Lung (tissue), 12 donors: ENCODE measurements around the gene PROK1. TPM values are rescaled to one million over a fixed set of nuclear protein-coding genes. Genes with fewer than 3 reads are reported as not detected.

ENCODE experiments used
- ATAC-seq: fragments of 200-7000 bp; cut with Tn5 transposase; one replicate; pipeline ENCODE4 v1.9.1; 2020; ENCODE audit warnings: moderate number of reproducible peaks; ENCODE audit not compliant: insufficient read depth, low FRiP score
- DNase-seq, 3 donors: peaks; one replicate each; pipeline ENCODE4 v3.0.0-alpha.2; 2013 to 2017
- H3K27ac ChIP-seq, 2 donors: one replicate each; pipeline ENCODE4 v1.5.1; 2013; ENCODE audit warnings: mild to moderate bottlenecking in 2 of 2, moderate library complexity in 2 of 2, control low read depth in 1 of 2, inconsistent platforms in 1 of 2, low read depth in 1 of 2, low read length in 1 of 2
- H3K27me3 ChIP-seq, 3 donors: one replicate each; pipeline ENCODE4 v1.5.1; 2013; ENCODE audit warnings: low read length in 2 of 3; ENCODE audit not compliant: control insufficient read depth in 3 of 3, insufficient read depth in 3 of 3
- H3K36me3 ChIP-seq, 4 donors: one replicate each; pipeline ENCODE4 v1.5.1; 2013; ENCODE audit warnings: low read length in 4 of 4, mild to moderate bottlenecking in 1 of 4, moderate library complexity in 1 of 4; ENCODE audit not compliant: control insufficient read depth in 4 of 4, insufficient read depth in 4 of 4
- H3K4me1 ChIP-seq, 5 donors: one replicate each; pipeline ENCODE4 v1.5.1; 2013; ENCODE audit warnings: low read length in 5 of 5, mild to moderate bottlenecking in 2 of 5, moderate library complexity in 1 of 5; ENCODE audit not compliant: control insufficient read depth in 5 of 5, insufficient read depth in 5 of 5
- H3K4me3 ChIP-seq: one replicate; pipeline ENCODE4 v1.5.1; 2013; ENCODE audit warnings: mild to moderate bottlenecking, control low read depth, moderate library complexity
- H3K9ac ChIP-seq, 2 donors: one replicate each; pipeline ENCODE4 v1.5.1; 2013; ENCODE audit warnings: low read length in 2 of 2, control low read depth in 1 of 2; ENCODE audit not compliant: insufficient read depth in 1 of 2
- H3K9me3 ChIP-seq, 4 donors: one replicate each; pipeline ENCODE4 v1.5.1; 2013; ENCODE audit warnings: low read length in 3 of 4, mild to moderate bottlenecking in 1 of 4, moderate library complexity in 1 of 4; ENCODE audit not compliant: control insufficient read depth in 4 of 4, insufficient read depth in 3 of 4
- WGBS, 2 donors: extraction: QIAGEN DNeasy Blood & Tissue Kit; methylation state at CpG; one replicate each; pipeline ENCODE4 v1.1.7; 2013; 5-methylcytosine and 5-hydroxymethylcytosine counted together
- polyA plus RNA-seq, 2 donors: library from polyadenylated mRNA; stranded (reverse); fragments of 200-250 nt; gene quantifications; one replicate each; pipeline ENCODE4 v1.2.1, GENCODE V29; 2013
- total RNA-seq, 2 donors: library from RNA; depleted of rRNA in 1 of 2; stranded (reverse); fragments of >200 nt in 1 of 2; gene quantifications; one replicate each; pipeline ENCODE4 v1.2.1, GENCODE V29; 2014 to 2021
- TF ChIP-seq, protein P1 (sequence below): IDR thresholded peaks from 2 replicates; pipeline ENCODE4 v1.5.1; 2012; ENCODE audit warnings: mild to moderate bottlenecking; ENCODE audit errors: control extremely low read depth, extremely low read depth
- donor health status: control.
- donor health status: control.
- donor health status: Bipolar disorder and iron deficiency.
- donor health status: healthy.
- donor health status: DM: yes; HTN: yes; CAD: no.

PROK1 gene
- total and polyA plus RNA-seq, 4 donors = 0.05 to 0.22 TPM; not detected in 2

DNA sequence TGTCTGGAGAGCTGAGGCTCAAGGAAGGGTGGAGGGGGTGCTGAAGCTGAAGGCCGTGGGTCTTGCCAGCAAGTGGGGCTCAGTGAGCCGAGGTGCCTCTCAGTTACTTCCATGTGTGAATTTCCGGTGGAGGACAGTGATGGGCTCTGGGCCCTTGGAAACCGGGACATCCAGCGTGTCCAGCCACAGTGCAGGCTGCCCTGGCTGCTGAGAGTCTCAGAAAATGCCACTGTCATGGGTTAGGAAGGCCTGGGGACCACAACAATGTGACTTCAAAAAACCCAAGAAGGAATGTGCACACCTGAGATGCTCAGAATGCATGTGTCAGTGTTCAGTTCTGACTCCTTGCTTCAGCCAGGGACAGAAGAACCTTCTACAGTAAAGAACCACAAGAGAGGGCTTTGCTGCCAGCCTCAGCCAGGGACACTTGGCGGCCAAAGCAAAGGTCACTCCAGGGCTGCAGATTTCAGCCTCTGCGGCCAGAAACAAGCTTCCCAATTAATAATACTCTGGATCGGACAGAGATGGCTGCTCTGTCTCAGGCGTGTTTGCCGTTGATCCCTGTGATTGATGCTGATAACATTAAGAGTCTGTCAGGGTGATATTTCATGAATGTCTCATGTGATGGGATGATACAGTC is 30.8 kb upstream of the PROK1 start:
- ATAC-seq (no peak), DNase-seq (no peak)
- peaks cover 0 to 1% (median 0%) of the 10 kb centered on the region in 5 donors for H3K4me1 ChIP-seq
- H3K36me3 ChIP-seq = no peaks in the 10 kb centered on the region
- no peak overlapping the region for H3K9ac ChIP-seq
- 87 to 96% methylated on average over 10 of the region's 10 CpGs for WGBS, 2 donors
- TF ChIP-seq, protein P1, sequence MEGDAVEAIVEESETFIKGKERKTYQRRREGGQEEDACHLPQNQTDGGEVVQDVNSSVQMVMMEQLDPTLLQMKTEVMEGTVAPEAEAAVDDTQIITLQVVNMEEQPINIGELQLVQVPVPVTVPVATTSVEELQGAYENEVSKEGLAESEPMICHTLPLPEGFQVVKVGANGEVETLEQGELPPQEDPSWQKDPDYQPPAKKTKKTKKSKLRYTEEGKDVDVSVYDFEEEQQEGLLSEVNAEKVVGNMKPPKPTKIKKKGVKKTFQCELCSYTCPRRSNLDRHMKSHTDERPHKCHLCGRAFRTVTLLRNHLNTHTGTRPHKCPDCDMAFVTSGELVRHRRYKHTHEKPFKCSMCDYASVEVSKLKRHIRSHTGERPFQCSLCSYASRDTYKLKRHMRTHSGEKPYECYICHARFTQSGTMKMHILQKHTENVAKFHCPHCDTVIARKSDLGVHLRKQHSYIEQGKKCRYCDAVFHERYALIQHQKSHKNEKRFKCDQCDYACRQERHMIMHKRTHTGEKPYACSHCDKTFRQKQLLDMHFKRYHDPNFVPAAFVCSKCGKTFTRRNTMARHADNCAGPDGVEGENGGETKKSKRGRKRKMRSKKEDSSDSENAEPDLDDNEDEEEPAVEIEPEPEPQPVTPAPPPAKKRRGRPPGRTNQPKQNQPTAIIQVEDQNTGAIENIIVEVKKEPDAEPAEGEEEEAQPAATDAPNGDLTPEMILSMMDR = no peak
- H3K9me3 ChIP-seq = peaks cover 0 to 1% (median 0%) of the 10 kb centered on the region in 4 donors
- no peak overlapping the region for H3K27ac ChIP-seq
- peaks cover 0 to 3% (median 0%) of the 10 kb centered on the region in 3 donors for H3K27me3 ChIP-seq
- H3K4me3 ChIP-seq = no peak overlapping the region

DNA sequence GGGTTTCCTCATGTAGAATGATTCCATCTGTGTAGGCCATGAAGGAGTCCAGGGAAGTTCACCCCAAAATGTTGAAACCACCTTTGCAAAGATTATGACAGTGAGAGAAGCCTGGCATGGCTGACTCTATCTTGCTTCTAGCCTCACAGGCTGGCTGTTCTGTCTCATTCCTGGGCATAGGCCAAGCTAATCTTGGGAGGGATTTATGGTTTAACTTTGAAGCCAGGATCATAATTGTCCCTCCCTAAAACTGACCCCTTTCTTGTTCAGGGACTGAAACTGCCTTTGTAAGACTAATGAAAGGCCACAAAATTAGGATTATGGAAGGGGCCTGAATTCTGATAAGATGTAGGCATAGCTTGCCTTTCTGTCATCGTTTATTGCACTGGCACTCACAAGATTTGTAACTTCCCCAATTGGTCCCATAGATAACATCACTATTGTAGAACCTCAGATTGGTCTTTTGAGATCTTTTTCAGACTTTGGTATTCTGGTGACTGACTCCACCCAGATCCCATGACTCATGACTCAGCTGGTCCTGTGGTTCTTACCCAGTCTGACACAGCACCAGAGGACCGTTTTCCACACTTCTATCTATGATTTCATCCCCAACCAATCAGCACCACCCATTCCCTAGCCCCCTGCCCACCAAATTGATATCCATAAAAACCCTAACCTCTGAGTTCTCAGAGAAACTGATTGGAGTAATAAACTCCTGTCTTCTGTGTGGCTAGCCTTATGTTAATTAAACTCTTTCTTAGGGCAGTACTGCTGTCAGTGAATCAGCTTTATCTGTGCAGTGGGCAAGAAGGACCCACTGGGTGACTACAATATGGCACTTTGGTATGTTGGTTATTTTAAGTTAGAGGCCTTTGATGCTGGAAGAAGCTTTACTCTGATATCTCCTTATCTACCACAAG is 29.8 kb upstream of the PROK1 start:
- Histone ChIP-seq H3K9me3 (peaks cover 0 to 1% (median 0%) of the 10 kb centered on the region in 4 donors), H3K4me3 (no peak overlapping the region), H3K27me3 (peaks cover 0 to 3% (median 0%) of the 10 kb centered on the region in 3 donors), H3K4me1 (no peaks in the 10 kb centered on the region), H3K27ac (peak overlapping the region in 1 of 2 donors; percentile 28), H3K36me3 (no peaks in the 10 kb centered on the region), H3K9ac (no peak overlapping the region)
- DNase-seq (no peak), ATAC-seq (no peak)
- 36 to 42% methylated on average over 2 of the region's 2 CpGs for WGBS, 2 donors
- TF ChIP-seq, protein P1 = no peak

DNA sequence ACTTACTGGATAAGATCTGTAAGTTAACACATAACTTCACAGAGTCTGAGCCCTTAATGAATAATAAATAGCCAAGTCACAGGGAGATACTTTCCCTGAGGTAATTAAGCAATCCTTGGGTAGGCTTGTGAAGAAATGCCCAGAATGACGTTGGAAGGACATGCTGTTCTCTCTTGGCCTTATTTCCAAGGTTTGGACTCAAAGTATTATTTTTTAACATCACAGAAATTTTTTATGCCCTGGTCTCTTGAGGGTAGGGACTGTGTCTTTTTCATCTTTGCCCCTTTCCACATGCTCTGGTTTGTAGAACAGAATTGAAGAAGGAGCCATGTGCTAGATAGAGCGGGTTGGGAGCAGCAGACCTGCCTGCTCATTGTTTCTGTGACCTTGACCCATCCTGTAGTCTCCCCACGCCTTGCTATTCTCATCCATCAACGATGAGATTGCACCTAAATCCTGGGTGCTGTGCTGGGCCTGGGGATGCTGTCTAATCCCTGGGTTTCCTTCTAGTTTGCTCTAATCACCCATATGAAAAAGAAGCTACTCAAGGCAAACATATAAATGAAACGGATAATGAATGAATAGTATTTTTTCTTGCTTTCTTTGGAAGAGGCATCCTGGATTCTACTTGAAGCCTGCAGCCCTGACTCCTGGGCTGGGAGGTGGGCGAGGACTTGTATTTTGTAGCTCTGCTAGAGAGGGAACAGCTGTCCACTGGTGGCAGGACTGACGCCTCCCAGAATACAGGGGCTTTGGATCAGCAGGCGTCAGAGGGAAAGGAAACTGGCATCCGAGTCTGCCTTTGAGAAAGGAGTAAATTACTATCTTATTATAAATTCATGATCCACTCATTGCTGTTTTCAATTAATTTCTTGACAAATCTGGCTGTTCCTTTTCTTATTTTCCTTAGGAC is 26.0 kb upstream of the PROK1 start:
- WGBS, 2 donors = 71 to 82% methylated on average over 9 of the region's 9 CpGs
- Histone ChIP-seq H3K36me3 (no peaks in the 10 kb centered on the region), H3K4me3 (no peak overlapping the region), H3K9me3 (peaks cover 0 to 1% (median 0%) of the 10 kb centered on the region in 4 donors), H3K4me1 (no peaks in the 10 kb centered on the region), H3K27ac (no peak overlapping the region), H3K27me3 (peaks cover 0 to 3% (median 0%) of the 10 kb centered on the region in 3 donors), H3K9ac (no peak overlapping the region)
- DNase-seq = no peak
- ATAC-seq = no peak
- TF ChIP-seq, protein P1 = no peak
